Activated B cell treated with CpG ODN at 0.5 μM for 24 hours (primary cell): Measurements from ENCODE around the gene PRDM16. TPM values are rescaled to one million over a fixed set of nuclear protein-coding genes. Genes with fewer than 3 reads are reported as not detected.

Experiments used
- ATAC-seq: fragments of 200-7000 bp; cut with Tn5 transposase; one replicate; pipeline ENCODE4 v1.10.0; 2021; ENCODE audit warnings: low read depth, mild to moderate bottlenecking, moderate library complexity
- CTCF ChIA-PET: fragments of 350-600 bp; sonication (Branson Sonifier 250); formaldehyde crosslinking; loops from one replicate; lab custom pipeline; 2021; ENCODE audit warnings: antibody characterized with exemption; lab: Charles Lee
- POLR2A ChIA-PET: fragments of 350-600 bp; sonication (Branson Sonifier 250); formaldehyde crosslinking; loops from one replicate; lab custom pipeline; 2021; ENCODE audit warnings: antibody characterized with exemption; lab: Charles Lee
- DNase-seq: peaks from one replicate; pipeline ENCODE4 v3.0.0; 2022
- H3K27ac Mint-ChIP-seq: one replicate; pipeline ENCODE4 v1.8.0; 2020; ENCODE audit warnings: mixed read lengths
- H3K27me3 Mint-ChIP-seq: one replicate; pipeline ENCODE4 v1.8.0; 2021; ENCODE audit warnings: mixed read lengths
- H3K36me3 Mint-ChIP-seq: one replicate; pipeline ENCODE4 v1.8.0; 2021; ENCODE audit warnings: low read depth, mixed read lengths
- H3K4me1 Mint-ChIP-seq: one replicate; pipeline ENCODE4 v1.8.0; 2021; ENCODE audit warnings: mixed read lengths
- H3K4me3 Mint-ChIP-seq: one replicate; pipeline ENCODE4 v1.8.0; 2020; ENCODE audit warnings: mild to moderate bottlenecking, mixed read lengths
- H3K9me3 Mint-ChIP-seq: one replicate; pipeline ENCODE4 v1.8.0; 2020; ENCODE audit warnings: mixed read lengths
- intact Hi-C: fragments of 100-400 bp; cut with micrococcal nuclease; formaldehyde crosslinking; loops from one replicate; pipeline ENCODE4 v1.15.1; 2024
- total RNA-seq: library from RNA; stranded (reverse); gene quantifications from 2 replicates; pipeline ENCODE4 v1.2.3, GENCODE V29; 2022
- TF ChIP-seq, protein P1 (sequence below): fragments of 200-600 bp; IDR thresholded peaks from one replicate; pipeline ENCODE4 v1.8.0; 2022; ENCODE audit warnings: antibody characterized with exemption, mild to moderate bottlenecking

The PRDM16 gene
- total RNA-seq, 1 donor from 2014 or later = not detected

DNA sequence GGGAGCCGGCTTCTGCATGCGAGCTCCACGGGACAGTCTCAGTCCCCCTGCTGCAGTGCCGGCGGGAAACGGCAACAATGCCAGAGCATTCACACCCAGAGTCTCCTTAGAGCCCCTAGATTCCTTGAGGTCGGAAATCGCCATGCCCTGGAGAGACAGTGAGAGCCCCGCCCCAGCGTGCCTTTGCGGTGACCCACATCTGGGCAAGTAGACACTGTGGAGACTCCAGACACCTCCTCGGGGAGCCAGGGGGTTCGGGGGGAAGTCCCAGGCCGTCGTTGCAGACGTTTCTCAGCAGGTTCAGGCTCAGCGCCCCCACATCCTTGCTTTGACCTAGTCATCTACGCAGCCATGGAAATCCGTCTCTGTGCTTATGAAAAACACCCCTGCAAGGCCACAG is 304.2 kb downstream of the PRDM16 start:
- TF ChIP-seq, protein P1, sequence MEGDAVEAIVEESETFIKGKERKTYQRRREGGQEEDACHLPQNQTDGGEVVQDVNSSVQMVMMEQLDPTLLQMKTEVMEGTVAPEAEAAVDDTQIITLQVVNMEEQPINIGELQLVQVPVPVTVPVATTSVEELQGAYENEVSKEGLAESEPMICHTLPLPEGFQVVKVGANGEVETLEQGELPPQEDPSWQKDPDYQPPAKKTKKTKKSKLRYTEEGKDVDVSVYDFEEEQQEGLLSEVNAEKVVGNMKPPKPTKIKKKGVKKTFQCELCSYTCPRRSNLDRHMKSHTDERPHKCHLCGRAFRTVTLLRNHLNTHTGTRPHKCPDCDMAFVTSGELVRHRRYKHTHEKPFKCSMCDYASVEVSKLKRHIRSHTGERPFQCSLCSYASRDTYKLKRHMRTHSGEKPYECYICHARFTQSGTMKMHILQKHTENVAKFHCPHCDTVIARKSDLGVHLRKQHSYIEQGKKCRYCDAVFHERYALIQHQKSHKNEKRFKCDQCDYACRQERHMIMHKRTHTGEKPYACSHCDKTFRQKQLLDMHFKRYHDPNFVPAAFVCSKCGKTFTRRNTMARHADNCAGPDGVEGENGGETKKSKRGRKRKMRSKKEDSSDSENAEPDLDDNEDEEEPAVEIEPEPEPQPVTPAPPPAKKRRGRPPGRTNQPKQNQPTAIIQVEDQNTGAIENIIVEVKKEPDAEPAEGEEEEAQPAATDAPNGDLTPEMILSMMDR = no peak
- DNase-seq (no peak), ATAC-seq (no peak)
- Mint-ChIP-seq H3K36me3 (no peaks in the 10 kb centered on the region), H3K4me3 (no peak overlapping the region), H3K4me1 (no peaks in the 10 kb centered on the region), H3K27me3 (peaks cover 5% of the 10 kb centered on the region), H3K9me3 (no peaks in the 10 kb centered on the region), H3K27ac (no peak overlapping the region)
- ChIA-PET POLR2A (no interaction called here), CTCF (no interaction called here)
- intact Hi-C loops = no loop called here

DNA sequence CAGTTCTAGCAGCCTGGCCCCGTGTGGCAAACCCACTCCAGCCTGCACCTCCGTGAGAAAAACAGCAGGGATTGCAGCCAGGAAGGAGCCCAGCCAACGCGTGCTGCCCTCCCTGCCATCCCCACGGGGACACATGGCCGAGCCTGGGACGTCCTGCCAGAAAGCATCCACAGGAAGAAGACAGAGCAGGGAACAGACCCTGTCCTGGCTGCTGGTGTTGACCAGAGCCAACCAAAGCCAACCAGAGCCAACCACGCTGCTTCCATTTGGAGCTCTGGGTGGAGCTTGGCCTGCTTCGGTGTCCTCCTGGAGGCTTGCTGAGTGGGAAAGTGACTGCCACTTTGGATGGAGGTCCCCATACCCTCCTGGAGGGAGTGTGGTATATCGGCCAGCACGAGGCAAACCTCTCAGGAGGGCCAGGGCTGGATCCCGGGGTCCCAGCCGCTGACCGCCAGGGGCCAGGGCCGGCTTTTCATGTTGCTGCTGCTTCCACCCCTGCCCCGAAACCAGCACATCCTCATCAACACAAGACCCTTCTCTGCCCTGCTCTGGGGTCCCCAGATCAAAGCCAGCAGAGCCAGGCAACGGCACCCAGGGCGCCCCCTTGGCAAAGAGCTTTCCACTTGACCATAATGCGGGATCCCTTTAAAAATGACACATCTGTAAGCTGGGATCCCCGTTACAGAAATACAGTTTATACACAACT is 304.9 kb downstream of the PRDM16 start:
- Mint-ChIP-seq H3K9me3 (no peaks in the 10 kb centered on the region), H3K4me1 (no peaks in the 10 kb centered on the region), H3K36me3 (no peaks in the 10 kb centered on the region), H3K27me3 (peaks cover 5% of the 10 kb centered on the region), H3K4me3 (no peak overlapping the region), H3K27ac (no peak overlapping the region)
- TF ChIP-seq, protein P1 = no peak
- DNase-seq (no peak), ATAC-seq (no peak)
- intact Hi-C loops = no loop called here
- ChIA-PET POLR2A (no interaction called here), CTCF (no interaction called here)

DNA sequence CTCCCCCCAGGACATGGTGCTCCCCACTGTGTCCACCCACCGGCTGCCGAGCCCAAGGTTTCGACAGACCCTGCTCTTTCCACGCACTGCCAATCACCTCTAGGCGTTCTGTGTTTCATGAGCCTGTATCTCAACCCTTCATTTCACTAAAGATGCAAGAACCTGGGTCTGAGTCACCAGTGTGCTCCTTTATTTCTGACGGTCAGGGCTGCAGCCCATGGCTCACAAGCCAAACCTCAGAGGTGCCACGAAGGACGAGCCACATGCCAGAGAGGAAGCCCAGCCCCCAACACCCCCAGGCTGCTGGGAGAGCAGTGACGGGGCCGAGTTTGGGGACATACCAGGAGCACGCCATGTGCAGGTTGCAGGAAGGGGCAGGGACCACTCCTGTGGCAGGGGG is 306.2 kb downstream of the PRDM16 start:
- CTCF ChIA-PET = no interaction called here
- H3K27me3 Mint-ChIP-seq = peaks cover 5% of the 10 kb centered on the region
- H3K36me3 Mint-ChIP-seq = no peaks in the 10 kb centered on the region
- intact Hi-C loops = no loop called here
- ATAC-seq = no peak
- TF ChIP-seq, protein P1 = no peak
- H3K4me1 Mint-ChIP-seq = no peaks in the 10 kb centered on the region
- H3K4me3 Mint-ChIP-seq = no peak overlapping the region
- no peak for DNase-seq
- no peak overlapping the region for H3K27ac Mint-ChIP-seq
- no peaks in the 10 kb centered on the region for H3K9me3 Mint-ChIP-seq
- POLR2A ChIA-PET = no interaction called here

DNA sequence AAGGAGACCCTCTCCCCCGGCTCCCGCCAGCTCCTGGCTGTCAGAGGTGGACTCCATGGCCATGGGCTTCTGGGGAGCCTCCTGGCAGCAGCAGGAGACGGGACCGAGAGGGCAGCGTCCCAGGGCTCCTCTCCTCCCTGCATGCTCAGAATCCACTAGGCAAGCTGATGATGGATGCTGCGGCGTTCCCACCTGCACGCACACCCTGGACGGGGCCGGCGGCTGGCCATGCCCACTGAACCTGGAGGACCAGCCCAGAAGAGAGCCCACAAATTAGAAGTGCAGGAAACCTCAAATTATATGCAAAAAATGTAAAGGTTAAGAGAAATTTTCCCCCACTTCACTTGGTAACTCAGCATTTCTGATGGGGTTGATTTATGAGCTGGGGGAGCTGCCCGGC is 308.2 kb downstream of the PRDM16 start:
- no peaks in the 10 kb centered on the region for H3K36me3 Mint-ChIP-seq
- H3K4me1 Mint-ChIP-seq = no peaks in the 10 kb centered on the region
- no peak for ATAC-seq
- TF ChIP-seq, protein P1 = no peak
- ChIA-PET CTCF (no interaction called here), POLR2A (no interaction called here)
- H3K27ac Mint-ChIP-seq = no peak overlapping the region
- intact Hi-C loops = no loop called here
- no peak overlapping the region for H3K4me3 Mint-ChIP-seq
- H3K27me3 Mint-ChIP-seq = peaks cover 7% of the 10 kb centered on the region
- no peak for DNase-seq
- H3K9me3 Mint-ChIP-seq = no peaks in the 10 kb centered on the region

DNA sequence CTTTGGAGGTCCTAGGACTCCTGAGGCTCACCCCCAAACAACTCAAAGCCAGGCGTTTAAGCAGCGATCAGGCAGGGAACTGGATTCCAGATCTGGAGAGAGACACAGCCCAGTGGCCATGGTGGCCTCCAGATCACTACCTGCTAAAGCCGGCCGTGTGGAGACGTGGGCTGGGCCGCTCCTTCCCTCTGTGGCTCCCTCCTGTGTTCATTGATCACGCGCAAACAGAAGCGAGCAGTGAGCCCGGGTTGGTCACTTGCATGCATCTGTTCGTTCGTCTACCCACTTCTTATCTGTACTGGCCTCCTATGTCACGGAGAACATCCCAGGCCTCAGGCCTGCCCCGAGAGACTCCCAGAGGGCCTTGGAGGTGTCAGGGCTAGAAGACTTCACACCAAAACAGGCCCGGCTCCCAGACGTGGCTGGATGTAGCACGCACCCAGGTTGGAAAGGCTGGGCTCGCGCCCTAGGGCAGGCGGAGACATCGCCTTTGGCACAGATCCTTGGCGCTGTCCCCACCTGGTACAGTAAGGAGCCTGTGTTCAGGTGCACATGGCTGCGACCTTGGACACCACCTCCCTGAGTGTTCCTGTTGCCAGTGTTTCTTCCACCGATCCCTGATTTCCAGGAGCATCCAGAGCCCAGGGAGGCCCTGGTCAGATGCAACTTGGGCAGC is 308.7 kb downstream of the PRDM16 start:
- no peaks in the 10 kb centered on the region for H3K9me3 Mint-ChIP-seq
- H3K27me3 Mint-ChIP-seq = peaks cover 7% of the 10 kb centered on the region
- intact Hi-C loops = no loop called here
- DNase-seq (no peak), ATAC-seq (no peak)
- TF ChIP-seq, protein P1 = no peak
- CTCF ChIA-PET = no interaction called here
- POLR2A ChIA-PET = no interaction called here
- no peak overlapping the region for H3K4me3 Mint-ChIP-seq
- no peak overlapping the region for H3K27ac Mint-ChIP-seq
- H3K4me1 Mint-ChIP-seq = no peaks in the 10 kb centered on the region
- no peaks in the 10 kb centered on the region for H3K36me3 Mint-ChIP-seq
